GM21528 (cell line): ENCODE measurements around the gene GSG1L2.

ENCODE experiments used
- ATAC-seq: cut with Tn5 transposase; IDR thresholded peaks from one replicate; pipeline ENCODE4 v1.9.1; 2021; ENCODE audit warnings: mild to moderate bottlenecking, moderate library complexity; ENCODE audit not compliant: unreplicated experiment, low FRiP score

Gene GSG1L2

DNA sequence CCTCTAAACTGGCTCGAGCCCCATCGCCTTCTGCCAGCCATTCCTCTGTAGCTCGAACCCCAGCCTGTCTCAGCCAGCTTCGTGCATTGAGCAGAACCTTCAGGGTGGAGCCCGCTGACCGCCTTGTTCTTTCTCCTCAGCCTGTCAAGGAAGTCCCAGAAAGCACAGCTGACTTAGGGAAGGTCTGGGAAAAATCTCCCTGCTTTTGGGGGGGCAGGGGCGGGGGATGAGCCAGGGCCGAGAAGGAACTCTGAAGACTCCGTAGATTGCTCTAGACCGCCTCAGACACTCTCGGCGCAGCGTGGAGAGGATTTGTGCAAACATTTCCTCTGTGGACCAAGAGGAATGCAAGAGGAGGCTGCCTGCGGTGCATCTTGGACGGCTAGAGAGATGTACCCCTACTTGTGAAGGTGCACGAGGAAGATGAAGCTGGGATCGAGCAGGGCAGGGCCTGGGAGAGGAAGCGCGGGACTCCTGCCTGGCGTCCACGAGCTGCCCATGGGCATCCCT lies 3.8 kb upstream of the GSG1L2 start, which contains the start of gene GLP2R:
GLP2R (plus strand) TSS at position 284 of the 510 bp plus-strand sequence; CDS start at position 424, 140 bp downstream.
- no peak for ATAC-seq

DNA sequence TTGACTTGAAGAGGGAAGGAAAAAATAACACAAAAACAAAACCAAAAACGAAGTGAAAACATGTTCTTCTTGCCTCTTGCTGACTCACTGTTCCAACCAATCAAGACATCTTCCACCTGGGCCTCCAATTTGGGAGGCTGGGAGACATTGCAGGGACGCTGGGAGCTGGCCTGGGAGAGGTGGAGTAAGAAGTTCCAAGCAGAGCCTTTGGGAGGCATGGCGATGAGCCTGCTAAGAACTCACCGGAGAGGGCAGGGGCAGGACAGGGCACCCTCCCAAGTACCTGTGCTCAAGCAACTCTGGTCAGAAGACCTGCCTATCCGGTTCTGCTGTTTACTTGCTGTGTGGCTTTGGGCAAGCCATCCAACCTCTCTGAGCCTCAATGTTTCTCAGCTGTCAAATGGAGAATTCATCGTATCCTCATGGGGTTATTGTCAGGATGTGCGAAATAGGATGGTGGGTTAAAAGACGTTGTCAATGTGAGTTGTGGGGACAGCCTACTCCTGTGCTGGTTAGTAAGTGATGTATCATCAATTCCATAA lies 3.0 kb upstream of the GSG1L2 start:
- no peak for ATAC-seq

DNA sequence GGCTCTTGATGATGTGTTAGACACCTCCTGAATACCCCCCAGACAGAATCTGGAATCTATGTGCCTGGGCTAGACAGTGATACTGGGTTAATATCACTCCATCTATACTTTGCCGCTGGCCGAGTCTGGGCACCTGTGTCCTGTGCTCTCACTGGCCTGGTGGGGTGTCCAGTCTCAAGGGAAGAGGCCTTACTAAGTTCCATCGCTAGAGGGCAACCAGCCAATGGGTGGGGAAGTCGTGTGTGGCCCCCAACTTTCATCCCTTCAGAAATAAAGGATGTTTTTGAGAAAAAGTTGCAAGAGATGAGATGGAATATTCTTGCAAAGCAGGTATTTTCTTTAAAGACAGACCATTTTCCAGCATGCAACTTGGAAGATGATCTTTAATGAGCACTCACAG lies 2.2 kb upstream of the GSG1L2 start:
- ATAC-seq: no peak

DNA sequence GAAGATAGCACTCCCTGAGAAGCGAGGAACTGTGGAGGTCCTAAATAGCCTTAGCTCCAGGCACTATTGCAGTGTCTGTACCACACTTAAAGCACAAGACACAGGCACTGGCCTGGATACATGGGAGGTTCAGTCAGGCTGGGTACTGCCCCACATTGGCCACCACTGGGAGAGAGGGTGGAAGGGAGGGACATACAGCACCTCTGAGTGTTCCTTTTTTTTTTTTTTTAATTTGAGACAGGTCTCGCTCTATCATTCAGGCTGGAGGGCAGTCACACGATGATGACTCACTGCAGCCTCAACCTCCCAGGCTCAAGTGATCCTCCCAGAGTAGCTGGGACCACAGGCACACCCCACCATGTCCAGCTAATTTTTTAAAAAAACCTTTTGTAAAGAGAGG lies 1.4 kb downstream of the GSG1L2 start:
- ATAC-seq: no peak

DNA sequence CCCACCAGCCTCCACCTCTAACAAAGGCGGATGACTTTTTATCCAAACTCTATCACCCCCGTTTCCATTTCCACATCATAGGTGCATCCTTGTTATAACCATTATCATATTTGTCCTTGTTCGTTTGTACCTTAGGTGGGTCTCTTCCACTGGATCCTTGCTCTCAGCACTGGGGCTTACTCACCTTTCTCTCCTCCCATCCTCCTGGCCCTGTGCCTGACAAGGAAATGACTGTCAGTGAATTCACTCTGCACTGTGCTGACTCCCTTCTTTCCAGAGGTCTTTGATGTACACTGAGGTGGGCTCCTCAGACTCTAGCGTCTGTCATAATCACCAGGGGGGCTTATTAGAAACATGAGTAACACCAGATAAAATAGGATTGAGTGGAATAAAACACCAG lies 3.1 kb downstream of the GSG1L2 start:
- ATAC-seq: no peak

DNA sequence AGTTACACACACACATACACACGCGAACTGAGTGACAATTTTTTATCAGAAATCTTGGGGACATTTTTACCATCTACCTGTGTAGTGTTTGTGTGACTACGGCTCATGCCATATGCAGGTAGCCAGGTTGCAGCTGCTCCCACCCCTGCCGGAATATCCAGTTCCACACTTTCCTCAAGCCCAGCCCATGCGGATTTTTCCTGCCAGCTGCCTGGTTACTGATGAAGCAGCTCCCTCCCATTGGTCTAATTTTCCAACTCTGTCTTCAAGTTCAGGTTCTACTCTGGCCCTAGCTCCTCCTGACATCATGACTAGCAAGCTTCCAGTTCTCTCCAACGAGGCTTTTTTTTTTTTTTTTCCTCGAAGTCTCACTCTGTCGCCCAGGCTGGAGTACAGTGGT lies 4.8 kb downstream of the GSG1L2 start:
- no peak for ATAC-seq

DNA sequence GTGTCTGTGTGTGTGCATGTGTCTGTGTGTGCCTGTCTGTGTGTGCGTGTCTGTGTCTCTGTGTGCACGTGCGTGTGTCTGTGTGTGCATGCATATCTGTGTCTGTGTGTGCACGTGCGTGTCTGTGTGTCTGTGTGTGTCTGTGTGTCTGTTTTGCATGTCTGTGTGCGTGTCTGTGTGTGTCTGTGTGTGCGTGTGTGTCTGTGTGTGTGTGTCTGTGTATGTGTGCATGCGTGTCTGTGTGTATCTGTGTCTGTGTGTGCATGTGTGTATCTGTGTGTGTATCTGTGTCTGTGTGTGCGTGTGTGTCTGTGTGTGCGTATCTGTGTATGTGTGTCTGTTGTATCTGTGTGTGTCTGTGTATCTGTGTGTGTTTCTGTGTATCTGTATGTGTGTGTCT lies 5.4 kb downstream of the GSG1L2 start:
- no peak for ATAC-seq

DNA sequence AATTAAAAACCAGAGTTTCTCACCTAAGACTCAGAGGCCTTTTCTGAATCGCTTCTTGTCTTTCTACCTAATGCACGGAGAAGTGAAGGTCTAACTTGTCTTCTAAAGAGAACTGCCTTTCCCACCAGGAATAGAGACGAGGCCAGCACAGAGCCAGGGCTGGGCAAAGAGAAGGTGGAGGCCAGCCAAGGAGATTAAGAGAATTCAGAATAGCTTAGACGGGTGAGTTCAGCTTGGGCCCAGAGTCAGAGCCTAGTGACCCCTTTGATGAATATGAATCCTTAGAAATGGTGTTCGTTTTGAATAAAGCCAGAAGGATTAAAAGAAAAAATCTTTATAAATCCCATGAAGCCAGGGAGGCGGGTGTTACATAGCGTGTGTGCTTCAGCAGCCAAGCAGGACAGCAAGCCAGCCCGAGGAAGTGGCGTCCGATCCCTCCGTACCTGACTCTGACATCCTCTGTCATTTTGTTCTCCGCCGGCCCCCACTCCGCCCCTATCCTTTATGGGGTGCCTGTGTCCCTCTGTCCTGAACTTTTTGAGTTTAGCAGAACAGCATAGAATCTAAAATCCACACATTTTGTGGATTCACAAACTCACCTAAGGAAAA lies 7.4 kb downstream of the GSG1L2 start:
- no peak for ATAC-seq

DNA sequence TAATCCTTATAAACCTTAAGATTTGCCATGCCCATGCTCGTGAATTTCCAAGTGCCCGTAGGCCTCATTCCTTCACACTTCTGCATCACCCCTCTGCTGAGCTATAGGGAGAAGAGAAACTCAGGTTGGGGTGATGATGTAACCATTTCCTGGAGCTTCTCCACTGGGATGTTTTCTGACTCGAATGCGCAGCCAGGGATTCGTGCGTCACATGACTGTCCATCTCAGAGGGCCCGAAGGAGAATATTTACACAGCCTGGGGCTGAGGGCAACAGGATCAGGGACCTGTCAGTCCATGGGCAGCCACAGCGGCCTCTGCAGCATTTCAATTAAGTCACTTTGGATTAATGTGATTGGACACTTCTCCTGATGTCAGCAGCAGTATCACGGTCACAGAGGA lies 8.7 kb downstream of the GSG1L2 start:
- ATAC-seq: no peak

DNA sequence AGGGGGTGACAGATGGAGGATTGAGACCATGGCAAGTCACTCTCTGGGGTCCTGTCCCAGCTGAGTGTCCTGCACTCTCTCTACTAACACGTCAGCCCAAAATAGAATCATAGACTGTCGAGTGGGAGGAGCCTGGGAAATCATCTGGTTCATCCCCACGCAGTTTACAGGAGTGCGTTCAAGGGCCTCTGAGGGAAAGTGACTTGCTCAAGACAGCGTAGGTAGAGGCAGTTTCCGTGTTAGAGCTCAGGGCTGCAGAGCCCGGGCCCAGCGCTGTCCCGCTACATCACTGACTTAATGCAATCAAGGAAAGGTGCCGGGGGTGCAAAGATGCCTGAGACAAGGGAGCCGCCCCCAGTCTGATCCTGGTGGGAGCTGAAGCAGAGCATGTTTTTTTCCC lies 10.3 kb downstream of the GSG1L2 start:
- ATAC-seq: no peak

DNA sequence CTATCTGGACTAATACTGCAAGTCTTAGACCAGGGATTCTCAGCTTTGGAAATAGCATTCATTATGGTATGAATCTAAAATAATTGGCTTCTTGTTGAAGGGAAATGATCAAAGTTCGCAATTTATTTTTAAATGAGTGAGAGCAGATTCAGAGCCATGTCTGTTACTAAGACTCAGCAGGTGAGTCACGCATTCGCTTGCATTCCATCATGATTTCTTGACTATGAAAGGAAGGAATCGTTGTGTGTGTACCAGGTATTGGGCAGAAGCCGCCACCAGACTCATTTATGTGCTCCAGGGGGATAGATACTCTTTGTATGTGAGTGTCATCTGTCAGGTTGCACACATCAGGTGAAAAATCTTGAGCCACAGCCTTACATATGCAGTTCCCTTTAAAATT lies 10.8 kb downstream of the GSG1L2 start:
- ATAC-seq: no peak

DNA sequence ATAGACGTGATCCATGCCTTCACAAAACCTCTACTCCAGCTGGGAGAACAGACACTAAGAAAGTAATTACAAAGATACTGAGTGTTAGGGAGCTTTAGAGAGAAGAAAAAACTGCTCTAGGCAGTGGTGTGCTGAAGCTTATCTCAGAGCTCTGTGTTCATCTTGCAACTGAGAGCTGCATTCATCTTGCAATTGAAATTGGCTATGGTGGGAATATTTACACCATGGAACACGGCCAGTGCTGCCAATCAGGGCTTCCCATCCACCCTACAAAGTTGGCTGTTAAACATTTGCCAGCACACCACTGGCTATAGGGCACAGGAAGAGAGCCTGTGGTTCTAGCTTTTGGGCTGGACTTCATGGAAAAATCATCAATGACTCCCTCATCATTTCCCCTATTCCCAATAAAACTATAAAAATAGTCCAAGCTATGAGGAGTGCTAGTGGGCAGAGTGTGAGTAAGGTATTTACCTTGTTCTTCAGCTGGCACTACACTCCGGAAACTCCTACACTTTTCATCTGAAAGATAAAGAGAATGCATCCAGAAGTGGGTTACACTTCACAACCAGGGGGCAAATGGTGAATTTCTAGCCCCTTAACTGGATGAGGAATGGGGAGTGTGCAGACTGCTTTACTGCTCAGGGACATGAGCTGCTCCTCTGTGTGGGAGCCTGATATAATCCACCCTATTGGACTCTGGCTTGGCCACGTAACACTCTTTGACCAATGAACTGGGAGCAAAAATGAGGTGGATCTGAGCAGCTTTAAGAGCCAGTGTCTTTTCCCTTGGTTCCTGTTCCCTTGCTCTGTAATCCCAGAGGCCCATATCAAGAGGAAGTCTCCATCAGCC lies 11.6 kb downstream of the GSG1L2 start:
- no peak for ATAC-seq

DNA sequence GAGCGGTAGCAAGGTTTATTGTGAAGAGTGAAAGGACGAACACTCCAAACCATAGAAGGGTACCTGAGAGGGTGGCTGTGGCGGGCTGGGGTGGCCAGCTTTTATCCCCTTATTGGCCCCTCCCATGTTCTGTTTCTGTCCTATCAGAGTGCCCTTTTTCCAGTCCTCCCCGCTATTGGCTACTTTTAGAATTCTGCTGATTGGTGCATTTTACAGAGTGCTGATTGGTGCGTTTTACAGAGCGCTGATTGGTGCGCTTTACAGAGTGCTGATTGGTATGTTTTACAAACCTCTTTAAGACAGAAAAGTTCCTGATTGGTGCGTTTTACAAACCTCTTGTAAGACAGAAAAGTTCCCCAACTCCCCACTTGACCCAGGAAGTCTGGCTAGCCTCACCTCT lies 12.5 kb downstream of the GSG1L2 start:
- ATAC-seq: no peak

DNA sequence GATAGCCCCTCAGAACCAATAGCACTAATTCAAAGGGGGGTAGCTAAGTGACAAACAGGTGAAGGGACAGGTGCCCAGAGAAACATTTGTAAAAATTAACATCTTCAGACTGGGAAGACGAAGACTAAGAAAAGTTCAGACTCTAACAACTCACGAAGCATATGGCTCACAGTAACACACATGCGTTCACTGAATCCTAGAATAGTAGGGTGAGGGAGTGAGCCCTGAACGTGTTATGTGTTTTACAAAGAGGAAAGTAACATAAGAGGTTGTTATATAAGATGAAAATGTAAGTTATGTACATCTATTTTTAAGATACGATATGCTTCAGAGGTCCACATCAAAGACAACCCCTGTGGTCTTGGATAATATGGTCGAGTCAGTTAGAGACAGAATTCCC lies 15.2 kb downstream of the GSG1L2 start:
- no peak for ATAC-seq

DNA sequence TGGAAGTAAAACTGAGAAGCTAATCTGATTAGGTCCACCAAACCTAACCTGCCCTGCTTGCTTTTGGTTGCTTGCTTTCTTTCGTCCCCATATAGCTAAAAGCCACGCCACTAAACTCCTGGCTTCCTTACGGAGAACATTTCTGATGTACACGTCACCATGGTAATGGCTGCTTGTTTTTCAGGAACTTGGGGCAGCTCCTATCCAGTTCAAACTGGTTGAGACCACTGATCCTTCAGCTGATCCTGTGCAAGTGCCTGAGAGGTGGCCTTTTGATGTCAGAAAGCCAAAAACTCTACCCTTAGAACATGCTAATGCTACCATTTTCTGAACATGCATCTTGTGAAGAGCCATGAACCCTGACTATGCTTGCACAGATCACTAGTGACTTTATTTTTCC lies 16.1 kb downstream of the GSG1L2 start:
- ATAC-seq: no peak

DNA sequence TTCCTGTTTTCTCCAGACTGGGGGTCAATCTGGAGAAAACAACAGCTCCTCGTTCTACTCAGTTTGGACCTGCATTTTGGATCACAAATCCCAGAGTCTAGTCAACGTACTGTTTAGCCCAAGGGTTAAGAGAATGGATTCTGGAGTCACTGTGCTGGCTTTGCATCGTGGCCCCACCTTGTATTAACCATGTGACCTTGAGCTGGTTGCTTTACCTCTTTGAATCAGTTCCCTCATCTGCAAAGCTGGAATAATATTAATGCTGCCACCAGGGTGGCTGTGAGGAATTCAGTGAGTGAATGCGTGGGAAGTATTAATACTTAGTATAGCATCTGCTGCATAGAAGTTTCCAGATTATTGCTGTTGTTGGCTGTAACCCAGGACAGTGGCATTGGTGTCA lies 19.2 kb downstream of the GSG1L2 start:
- ATAC-seq: no peak

DNA sequence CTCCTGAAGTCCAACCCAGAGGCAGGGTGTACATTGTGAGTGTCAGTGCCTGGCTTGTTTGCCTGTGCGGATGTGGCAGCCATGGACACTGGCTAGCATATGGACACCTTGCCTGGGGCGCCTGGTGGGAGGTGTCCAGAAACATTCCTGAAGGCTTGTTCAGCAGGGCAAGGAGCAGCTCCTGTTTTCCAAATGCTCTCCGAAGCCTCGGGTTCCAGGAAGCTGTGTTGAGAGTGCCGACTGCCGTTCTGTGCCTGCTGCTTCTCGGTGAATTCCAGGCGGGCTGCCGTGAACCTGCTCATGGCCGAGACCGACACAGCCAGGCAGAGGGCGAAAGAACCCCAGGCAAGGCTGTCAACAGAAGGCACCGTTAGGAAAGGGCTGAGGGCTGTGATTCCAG lies 19.6 kb downstream of the GSG1L2 start:
- ATAC-seq: no peak

DNA sequence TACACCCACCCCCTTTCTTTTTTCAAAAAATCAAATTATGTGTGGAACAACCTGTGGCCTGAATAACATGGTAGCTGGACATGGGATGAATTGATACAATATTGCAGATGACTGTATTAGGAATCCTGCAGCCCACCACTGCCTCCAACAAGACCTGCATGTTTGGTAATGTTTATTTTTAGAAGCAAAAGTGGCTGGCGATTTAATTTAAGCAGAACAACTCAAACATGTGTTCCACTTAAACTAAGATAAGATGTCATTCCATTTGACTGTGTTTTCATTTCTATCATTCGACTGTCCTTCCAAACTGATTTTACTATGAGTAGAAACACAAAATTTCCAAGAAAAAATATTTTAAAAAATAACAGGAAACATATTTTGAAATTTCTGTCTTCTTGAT lies 20.4 kb downstream of the GSG1L2 start:
- ATAC-seq: no peak

DNA sequence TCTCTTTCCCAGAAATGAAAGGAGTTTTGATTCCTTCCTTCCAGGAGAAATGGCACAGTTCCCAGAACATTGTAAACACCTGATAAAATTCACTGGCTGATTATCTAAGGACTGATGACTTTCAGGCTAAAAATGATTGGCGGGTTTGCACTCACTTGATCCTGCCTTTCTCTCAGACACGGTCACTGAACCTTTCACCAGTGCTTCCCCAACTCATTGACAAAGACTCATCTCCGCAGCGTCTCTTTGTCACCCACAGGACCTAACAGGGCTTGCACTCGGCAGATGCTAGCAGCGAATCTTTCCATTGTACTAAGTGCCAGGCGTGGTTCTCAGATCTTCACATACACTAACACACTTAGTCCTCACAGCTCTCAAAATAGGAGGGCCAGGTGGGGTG lies 23.2 kb downstream of the GSG1L2 start:
- ATAC-seq: no peak

DNA sequence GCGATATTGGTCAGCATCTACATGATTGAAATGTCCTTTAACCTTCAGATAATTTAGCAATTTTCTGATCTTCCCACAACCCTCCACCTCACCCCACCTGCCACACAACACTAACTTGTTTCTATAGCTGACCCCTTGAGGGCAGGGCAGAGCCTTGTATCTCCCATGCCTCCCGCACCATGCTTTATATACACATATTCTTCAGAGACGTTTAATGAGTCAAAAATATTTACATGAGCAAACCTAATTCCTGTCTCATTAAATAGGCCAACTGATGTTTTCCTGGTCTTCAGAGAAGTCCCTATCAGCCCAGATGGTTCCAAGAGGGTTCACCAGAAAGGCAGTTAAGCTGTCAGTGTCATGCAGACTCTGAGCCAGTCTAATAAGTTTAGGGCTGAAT lies 23.9 kb downstream of the GSG1L2 start:
- no peak for ATAC-seq

DNA sequence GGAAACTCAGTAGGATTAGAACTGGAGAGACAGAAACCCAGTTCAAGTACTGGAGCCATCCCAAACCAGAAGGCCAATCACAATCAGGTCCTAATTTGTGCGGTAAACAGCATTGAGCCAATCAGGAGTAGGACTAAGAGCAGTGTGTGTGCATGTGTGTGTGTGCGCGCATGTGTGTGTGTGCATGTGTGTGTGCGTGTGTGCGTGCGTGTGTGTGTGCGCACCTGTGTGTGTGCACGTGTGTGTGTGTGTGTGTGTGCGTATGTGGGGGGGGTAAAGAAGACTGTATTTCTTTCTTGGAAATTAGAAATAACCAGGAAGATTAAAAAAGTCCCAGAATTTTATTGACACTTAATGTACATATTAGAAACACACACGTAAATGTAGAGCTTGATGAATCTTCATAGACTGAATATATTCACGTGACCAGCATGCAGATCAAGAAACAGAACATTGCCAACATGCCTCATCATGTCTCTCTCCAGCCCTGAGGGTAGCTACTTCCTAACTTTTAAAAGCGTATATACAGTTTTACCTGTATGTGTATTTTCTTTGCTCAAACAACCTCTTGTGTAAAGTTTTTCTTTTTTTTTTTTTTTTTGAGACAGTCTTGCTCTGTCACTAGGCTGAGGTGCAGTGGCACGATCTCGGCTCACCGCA lies 29.6 kb downstream of the GSG1L2 start:
- ATAC-seq: no peak
